A172 (cell line): ENCODE measurements around the gene MEFV. TPM values are rescaled to one million over a fixed set of nuclear protein-coding genes. Genes with fewer than 3 reads are reported as not detected.
A peak's percentile ranks its signal among the peaks of the same experiment; 100 is the strongest.
"Not testable (repeated sequence)": the region's sequence is repeated elsewhere in the genome, so short reads cannot be mapped to it uniquely, and the experiment has no call there.

Source experiments
- DNase-seq: peaks from one replicate; pipeline ENCODE4 v3.0.0-alpha.2; 2015; ENCODE audit warnings: low spot score
- total RNA-seq: library from RNA; depleted of rRNA; stranded (reverse); fragments of >200 nt; shearing (Covaris generic); gene quantifications from 2 replicates; pipeline ENCODE4 v1.2.3, GENCODE V29; 2014; rRNA removed

MEFV gene, protein sequence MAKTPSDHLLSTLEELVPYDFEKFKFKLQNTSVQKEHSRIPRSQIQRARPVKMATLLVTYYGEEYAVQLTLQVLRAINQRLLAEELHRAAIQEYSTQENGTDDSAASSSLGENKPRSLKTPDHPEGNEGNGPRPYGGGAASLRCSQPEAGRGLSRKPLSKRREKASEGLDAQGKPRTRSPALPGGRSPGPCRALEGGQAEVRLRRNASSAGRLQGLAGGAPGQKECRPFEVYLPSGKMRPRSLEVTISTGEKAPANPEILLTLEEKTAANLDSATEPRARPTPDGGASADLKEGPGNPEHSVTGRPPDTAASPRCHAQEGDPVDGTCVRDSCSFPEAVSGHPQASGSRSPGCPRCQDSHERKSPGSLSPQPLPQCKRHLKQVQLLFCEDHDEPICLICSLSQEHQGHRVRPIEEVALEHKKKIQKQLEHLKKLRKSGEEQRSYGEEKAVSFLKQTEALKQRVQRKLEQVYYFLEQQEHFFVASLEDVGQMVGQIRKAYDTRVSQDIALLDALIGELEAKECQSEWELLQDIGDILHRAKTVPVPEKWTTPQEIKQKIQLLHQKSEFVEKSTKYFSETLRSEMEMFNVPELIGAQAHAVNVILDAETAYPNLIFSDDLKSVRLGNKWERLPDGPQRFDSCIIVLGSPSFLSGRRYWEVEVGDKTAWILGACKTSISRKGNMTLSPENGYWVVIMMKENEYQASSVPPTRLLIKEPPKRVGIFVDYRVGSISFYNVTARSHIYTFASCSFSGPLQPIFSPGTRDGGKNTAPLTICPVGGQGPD
- 0.29 TPM in 1 of 2 replicates, not detected in the other for total RNA-seq

DNA sequence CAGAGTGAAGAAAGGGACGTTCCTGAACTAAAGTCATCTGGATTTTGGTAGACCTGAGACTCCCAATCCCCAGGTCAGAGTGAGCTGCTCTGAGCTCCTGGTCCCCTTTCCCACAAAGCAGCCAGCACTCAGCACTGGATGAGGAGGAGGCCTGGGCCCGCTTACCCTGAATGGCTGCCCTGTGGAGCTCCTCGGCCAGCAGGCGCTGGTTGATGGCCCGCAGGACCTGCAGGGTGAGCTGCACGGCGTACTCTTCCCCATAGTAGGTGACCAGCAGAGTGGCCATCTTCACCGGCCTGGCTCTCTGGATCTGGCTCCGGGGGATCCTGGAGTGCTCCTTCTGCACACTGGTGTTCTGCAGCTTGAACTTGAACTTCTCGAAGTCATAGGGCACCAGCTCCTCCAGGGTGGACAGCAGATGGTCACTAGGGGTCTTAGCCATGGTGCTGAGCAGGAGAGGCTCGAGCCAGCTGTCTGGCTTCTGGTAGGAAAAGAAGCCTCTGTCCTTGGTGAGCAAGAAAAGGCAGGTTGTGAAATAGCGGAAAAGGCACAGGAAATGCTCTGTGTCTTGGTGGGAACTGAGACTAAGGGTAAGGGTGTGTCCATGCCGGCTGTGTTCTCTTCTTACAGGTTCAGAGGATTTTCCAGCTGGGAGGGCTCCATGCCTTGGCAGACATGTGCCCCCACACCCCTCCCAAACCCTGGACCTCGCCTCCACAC lies at the start of gene MEFV:
MEFV (minus strand) TSS at position 488 of the 720 bp plus-strand sequence; CDS start at position 442, 46 bp downstream.
- DNase-seq: no peak

DNA sequence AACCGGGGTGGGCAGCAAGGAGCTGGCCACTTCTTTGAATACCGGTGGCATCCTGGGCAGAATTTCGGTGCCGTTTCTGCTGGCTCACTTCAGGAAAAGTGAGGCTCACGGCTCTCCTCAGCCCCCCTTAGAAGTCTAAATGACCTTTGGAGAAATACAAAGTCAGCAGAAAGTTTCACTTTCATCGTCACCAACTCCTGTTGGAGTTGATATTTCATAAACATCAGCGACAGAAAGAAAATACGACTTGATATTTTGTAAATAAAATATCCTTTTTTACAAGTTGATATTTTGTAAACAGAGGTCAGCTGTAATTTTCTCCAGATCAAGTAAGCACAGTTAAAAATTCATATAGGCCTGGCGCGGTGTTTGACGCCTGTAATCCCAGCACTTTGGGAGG lies 49.6 kb upstream of the MEFV start:
- no peak for DNase-seq

DNA sequence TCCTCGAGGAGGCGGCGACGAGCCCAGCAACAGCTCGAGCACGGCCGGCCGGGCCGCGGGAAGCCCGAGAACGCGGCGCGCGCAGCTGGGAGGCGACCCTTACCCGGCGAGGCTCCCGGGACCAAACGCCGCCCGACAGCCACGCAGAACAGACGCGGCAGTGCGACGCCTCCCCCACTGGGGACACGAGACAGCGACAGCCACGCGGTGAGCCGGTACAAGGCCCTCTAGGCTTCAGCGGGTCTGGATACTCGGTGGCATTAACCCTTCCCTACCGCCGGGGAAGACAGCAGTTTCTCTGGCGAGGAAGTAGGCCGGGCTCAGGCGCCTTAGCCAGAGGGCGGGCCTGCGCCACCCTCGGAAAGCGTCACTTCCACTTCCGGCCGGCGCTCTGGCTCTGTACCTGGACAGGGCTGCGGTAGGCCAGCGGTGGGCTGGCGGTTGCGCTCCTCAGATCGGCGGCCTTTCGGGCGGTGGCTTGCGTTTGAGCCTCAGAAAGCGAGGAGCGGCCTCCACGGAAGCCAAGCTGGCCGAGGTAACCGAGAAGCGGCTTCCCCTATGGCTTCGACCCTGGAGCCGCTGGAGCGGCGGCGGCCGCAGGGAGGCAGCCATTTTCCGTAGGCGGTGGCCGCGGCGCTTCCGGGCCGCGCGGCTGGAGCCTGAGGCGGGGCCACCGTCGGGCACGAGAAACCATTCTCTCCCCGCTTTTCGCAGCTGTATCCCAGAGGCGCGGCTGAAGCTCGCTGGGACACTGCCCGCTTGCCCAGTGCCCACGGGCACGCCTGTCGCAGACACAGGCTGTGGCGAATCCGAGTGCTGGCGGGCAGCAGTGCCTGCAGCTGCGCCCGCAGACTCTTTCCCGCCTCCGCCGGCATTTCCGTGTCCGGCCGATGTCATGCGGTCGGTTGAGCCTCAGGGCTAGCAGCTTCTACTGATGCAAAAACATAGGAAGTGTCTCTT lies 49.0 kb upstream of the MEFV start, which contains the start of the genes TIGD7 and ZNF75A:
TIGD7 (minus strand) TSS at position 322 of the 960 bp plus-strand sequence. CDS start 4,816 bp downstream, outside the sequence.
ZNF75A (plus strand) TSS at position 389 of the 960 bp plus-strand sequence. CDS start 2,932 bp downstream, outside the sequence.
- DNase-seq: peak; percentile 87

DNA sequence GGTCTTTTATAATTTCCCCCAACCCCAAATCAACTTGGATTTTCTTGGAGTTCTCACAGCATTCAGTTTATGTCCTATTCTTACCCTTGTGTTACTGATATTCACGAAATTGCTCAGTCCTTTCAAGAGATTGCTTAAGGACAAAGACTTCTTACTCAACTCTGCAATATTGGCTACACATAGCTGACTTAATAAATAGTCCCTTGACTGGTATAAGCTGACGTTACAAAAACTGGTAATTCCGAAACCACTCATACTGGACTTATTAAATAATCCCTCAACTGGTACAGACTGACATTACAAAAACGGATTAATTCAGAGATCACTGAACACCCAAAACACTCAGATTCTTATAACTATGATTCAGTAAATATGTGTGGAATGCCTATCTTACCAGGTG lies 47.9 kb upstream of the MEFV start:
- DNase-seq: no peak

DNA sequence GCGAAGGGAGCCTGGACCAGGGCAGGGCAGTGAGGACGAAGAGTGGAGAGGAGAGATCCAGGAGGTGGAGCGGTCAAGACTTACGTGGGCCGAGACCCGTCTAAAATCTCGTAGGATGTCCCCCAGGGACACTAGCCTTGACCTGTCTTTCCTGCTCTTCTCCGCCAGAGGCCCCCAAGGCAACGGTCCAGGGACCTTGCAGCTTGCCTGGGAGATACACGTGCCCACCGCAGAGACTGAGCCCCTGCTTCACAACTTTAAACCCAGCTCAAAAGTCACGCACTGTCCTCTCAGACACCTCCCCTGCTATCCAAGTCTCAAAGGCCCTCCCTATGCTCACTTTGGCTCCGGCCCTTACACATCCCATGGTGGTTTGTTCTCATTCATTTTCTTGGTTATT lies 39.4 kb upstream of the MEFV start:
- no peak for DNase-seq

DNA sequence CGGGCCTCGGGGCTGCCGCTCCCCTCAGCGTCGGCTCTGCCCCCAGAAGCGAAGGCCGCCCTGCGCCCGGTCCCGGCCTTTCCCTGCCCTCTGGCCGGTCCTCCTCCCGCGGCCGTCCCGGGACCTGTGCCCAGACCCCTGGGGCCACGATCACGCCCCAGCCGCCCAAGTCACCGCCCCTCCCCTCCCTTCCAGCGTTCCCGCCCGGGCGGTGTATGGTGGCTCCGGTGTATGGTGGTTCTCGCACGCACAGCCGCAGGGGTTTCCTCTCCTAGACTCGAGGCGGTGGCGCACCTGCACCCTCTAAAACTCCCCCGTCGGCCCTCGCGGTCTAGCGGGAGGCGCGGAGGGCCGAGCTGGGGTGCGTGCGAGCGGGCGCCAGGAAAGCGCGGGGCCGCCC lies 38.8 kb upstream of the MEFV start:
- no peak for DNase-seq

DNA sequence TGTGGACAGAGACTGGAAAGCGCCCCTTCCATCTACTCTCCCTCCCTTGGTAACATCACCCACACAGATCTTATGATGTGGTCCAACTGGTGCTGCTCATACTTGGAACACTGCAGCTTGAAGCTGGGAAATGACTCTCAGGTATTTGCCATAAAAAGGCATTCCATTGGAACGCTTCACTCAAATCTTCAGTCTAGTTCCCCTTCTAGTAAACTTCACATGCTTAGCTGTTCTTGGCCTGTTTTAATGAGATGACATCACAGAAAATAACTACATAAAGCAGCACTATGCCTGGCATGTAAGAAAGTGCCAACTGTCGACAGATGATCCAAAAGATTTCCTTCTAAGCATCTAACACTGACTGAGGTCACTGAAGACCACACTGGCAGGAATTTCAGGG lies 36.2 kb upstream of the MEFV start:
- DNase-seq: no peak

DNA sequence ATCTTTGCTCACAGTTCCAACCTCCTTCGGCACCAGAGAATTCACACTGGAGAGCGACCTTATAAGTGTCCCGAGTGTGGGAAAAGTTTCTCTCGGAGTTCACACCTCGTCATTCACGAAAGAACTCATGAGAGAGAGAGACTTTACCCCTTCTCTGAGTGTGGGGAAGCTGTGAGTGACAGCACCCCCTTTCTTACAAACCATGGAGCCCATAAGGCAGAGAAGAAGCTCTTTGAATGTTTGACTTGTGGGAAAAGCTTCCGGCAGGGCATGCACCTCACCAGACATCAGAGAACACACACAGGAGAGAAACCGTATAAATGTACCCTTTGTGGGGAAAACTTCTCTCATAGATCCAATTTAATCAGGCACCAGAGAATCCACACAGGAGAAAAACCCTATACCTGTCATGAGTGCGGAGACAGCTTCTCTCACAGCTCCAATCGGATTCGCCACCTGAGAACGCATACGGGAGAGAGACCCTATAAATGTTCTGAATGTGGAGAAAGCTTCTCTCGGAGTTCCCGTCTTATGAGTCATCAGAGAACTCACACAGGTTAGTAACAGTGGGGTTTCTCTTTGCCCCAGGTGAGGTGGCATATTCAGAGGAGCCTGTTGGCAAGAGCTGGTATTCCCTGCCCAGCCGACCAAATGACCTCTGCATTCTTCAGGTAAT lies 33.7 kb upstream of the MEFV start:
- no peak for DNase-seq

DNA sequence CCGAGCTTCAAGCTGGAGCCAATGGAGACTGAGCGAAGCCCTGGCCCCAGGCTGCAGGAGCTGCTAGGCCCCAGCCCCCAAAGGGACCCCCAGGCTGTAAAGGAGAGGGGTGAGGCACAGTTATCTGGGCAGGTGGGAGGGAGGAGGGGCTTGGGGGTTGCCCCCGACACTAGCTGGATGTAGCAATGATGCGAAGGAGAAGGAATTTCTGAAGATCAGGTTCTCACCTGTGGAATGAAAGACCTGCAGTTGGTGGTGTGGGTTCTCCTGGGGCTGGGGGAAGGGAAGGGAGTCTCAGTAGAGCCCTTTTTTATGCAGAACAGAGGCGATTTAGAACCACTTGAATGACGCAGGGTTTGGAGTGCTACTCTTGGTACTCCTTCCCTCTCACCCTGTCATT lies 28.7 kb upstream of the MEFV start:
- DNase-seq: no peak

DNA sequence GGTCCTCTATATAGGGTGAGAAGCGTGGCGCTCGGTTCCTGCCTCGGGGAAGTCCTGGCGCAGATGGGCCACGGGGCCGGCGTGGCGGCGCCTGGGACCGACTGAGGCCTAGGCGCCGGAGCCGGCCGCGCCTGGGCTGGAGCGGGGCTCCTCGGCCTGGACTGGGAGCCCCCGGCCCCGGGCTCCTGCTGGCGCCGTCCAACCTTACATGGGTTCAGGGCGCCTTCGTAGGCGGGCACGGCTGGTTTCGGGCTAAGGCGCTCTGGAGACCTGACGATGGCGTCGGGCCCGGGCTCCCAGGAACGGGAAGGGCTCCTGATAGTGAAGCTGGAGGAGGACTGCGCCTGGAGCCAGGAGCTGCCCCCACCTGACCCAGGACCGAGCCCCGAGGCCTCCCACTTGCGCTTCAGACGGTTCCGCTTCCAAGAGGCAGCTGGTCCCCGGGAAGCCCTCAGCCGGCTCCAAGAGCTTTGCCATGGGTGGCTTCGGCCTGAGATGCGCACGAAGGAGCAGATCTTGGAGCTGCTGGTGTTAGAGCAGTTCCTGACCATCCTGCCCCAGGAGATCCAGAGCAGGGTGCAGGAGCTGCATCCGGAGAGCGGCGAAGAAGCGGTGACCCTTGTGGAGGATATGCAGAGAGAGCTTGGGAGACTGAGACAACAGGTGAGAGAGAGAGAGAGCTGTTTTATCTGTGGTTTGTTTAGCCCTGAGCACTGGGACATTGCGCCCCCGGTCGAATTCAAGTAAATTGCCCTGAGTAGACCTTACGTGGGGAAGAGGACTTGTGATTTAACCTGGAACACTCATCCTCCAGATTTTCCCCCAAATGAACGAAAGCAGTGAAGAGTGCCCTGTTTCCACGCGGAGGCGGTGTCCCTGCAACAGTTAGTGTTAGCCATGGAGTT lies 27.4 kb upstream of the MEFV start:
- DNase-seq: no peak

DNA sequence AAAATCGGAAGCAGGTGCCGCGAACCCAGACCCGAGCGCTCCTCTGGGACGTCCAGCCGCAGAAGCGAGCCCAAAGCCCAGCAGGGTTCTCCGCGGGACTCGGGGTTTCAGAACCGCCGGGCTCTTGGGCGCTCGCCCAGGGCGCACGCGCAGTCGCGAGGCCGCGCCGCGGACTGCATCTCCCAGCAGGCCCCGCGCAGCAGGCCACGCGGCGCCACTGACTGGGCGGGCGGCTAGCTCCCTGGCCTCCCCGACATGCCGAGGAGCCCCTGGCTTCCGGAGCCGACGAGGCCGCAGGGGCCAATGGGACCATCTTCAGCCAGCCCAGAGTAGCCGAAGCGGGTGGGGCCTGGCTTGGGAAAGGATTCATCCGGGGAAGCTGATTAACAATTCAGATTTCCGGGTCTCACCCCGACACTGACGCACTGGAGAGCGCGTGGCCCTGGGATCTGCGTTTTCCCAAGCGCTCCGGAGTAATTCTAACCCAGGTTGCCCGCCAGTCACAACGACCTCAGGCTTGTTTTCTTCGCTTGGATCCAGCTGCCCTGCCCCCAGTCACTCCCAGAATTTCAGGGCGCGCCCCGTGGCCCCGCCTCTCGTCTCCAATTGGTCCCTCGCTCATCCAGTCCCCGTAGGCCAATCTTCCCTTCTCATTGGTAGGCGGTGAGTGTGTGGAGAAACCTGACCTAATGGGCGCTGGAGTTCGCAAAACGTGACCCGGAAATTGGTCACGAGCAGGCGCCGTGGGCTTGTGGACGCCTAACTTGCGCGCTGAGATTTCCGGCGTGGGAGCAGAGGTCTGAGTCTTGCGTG lies 26.5 kb upstream of the MEFV start, which contains the start of gene ZNF263:
ZNF263 (plus strand) TSS at position 762 of the 813 bp plus-strand sequence. CDS start 328 bp downstream, outside the sequence.
- DNase-seq: peak; percentile 99

DNA sequence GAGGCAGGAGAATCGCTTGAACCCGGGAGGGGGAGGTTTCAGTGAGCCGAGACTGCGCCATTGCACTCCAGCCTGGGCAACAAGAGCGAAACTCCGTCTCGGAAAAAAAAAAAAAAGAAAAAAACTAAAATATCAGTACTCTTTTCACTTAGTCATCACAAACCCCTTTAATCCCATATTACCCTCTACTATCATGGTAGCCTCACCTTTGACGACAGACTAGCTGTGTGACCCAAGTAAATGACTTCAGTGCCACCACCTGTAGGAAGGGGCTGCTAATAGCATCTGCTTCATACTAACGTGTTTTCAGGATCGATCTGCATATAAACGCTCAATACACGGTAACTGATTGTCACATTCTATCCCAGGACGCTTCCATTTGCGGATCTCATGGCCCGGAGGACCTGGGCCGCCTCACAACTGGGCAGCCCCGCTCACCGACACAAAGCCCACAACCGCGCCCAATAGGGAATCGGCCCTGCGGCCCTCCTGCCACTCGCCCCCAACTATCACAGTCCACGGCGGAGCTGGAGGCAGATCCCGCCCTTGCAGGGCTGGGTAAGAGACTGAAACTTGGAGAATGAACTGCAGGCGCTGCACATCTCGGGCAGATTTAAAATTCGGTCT lies 25.8 kb upstream of the MEFV start:
- DNase-seq: no peak

DNA sequence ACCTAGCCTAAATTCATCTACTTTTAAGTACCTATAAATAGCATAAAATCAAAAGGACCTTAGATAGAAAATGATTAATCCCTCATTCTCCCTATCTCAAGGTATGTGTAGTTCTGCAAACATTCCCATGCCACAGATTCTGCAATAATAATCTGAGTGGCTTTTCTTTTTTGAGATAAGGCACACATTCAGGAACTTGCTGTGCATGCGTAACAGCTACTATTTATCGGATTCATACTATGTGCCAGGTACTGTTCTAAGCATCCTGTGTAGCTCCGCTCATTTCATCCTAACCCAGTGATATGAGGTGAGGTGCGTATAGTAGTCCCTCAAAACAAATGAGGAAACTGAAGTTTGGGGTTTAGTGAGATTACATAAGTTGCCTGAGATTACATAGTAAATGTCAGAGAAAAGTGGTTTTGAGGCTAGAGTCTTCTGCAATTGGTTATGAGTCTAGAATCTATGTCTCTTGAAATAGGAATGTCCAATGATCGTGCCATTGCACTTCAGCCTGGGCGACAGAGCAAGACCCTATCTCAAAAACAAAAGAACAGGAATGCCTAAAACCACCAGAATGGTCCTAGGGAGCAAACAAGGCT lies 24.9 kb upstream of the MEFV start:
- no peak for DNase-seq

DNA sequence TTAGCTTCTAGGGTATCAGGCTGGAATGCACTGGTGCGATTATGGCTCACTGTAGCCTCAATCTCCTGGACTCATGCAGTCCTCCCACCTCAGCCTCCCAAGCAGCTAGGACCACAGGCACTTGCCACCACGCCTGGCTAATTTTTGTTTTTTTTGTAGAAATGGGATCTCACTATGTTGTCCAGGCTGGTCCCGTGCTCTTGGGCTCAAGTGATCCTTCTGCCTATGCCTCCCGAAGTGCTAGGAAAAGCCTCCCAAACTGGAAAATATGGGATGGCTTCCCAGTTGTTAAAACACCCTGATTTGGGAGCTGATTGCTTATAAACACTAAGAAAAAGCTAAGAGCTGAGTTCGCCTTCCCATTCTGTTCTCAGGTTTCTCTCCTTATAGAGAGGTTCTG lies 20.2 kb upstream of the MEFV start:
- no peak for DNase-seq

DNA sequence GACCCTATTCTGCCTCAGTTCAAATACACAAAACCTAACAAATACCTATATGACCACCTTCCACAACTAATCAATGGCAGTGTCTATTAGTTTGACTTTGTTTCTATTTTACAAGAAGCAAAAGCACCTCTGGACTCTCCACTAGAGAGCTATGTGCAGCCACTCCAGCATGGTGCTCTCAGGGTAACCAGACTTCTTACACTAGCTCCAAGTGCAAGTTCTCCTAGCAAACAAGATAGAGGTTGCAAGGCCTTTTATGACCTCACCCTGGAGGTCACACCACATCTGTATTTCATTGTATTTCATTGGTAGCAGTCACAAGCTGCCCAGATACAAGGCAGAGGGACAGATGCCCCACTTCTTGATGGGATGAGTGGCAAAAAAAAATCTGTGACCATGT lies 18.5 kb upstream of the MEFV start:
- DNase-seq: no peak

DNA sequence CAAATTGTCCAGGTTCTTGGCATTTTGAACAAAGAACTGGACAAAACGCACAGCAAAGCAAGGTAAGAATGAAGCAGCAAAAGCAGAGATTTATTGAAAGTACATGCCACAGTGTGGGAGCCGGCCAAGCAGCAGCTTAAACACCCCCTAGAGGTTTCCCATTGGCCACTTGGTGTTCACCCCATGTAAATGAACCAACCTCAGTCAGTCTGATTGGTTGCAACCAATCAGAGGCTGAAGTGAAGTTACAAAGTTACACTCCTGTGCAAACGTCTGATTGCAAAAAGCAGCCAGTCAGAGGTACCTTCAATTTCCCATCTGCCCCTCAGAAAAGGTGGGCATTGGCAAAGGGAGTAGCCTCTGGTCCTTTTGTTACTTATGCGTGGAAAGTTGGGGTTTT lies 18.1 kb upstream of the MEFV start:
- peak; percentile 82 for DNase-seq

DNA sequence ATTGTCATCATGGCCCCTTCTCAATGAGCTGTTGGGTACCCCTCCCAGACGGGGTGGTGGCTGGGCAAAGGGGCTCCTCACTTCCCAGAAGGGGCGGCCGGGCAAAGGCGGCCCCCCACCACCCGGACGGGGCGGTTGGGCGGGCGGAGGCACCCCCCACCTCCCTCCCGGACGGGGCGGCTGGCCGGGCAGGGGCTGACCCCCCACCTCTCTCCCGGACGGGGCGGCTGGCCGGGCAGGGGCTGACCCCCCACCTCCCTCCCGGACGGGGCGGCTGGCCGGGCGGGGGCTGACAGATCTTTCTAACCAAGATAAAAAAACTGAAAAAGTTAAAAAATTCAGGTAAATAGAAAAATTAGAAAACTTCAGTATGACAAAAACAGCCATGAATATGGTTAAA lies 14.8 kb upstream of the MEFV start:
- not testable (repeated sequence) for DNase-seq
